ENCODE measurements around the gene OR10V1. TPM values are rescaled to one million over a fixed set of nuclear protein-coding genes. Genes with fewer than 3 reads are reported as not detected.
A peak's percentile ranks its signal among the peaks of the same experiment; 100 is the strongest.

The OR10V1 gene
- total RNA-seq, 1 experiment from 2014 or later, result not detected

- Histone ChIP-seq H3K27me3 (ENCODE audit: control insufficient read depth, insufficient read depth, low read length) (no peaks in the 10 kb centered on the region), H3K4me1 (ENCODE audit: control insufficient read depth, insufficient read depth, low read length) (peaks cover 20% of the 10 kb centered on the region), H3K9me3 (ENCODE audit: control insufficient read depth, insufficient read depth, low read depth, low read length) (no peaks in the 10 kb centered on the region), H3K4me3 (ENCODE audit: low read depth in 2 of 2, low read length in 2 of 2) (peak overlapping the region; percentile 82 to 88; a peak in 2 of 4 replicates), H3K36me3 (ENCODE audit: control insufficient read depth, insufficient read depth, low read length) (peaks cover 51% of the 10 kb centered on the region), H3K27ac (ENCODE audit: low read length) (peak overlapping the region; percentile 84; the same call in 1 of the 2 replicates)
- intact Hi-C loops (cut with micrococcal nuclease; ENCODE audit: unreplicated experiment) (loop anchor here (5.0 to 10.0 kb wide), 3 partner anchors 35 to 138 kb away; no protein-coding TSS in a partner anchor), in situ Hi-C loops (cut with HindIII; ENCODE audit: low pct_unique_long_range_greater_than_20kb, low sequenced_read_pairs) (no loop called here)
- TF ChIP-seq SIN3A (IDR thresholded peaks at IDR 0.05; ENCODE audit: borderline replicate concordance, insufficient read depth, low read depth, low read length) (no peak), POLR2AphosphoS5 (IDR thresholded peaks at IDR 0.05; ENCODE audit: low read depth, low read length) (no peak), CTCF (IDR thresholded peaks at IDR 0.05) (no peak), TCF7L2 (IDR thresholded peaks at IDR 0.05; ENCODE audit: low read depth, low read length) (no peak), REST (IDR thresholded peaks at IDR 0.05; ENCODE audit: insufficient read depth in 1 of 2, low read depth in 2 of 2, low read length in 1 of 2) (no peak)
- POLR2A ChIA-PET, result no interaction called here
- BruUV-seq (replicated peaks), result no TSS peak
- DNase-seq (ENCODE audit: low read depth, low spot score), result no peak
- ATAC-seq, result no peak
- CTCF ChIA-PET, result no interaction called here
Observed at GRCh38 chr11:59666969-59667368, 46.7 kb downstream of the OR10V1 start.

Other genes with a start within 250 kb of the OR10V1 start
- gene OR4D10, start 240.5 kb downstream of the OR10V1 start, total RNA-seq (2021; ENCODE audit: unreplicated experiment), result not detected
- gene OR4D11, start 210.3 kb downstream of the OR10V1 start, total RNA-seq (2021; ENCODE audit: unreplicated experiment), result not detected
- gene OR4D9, start 202.3 kb downstream of the OR10V1 start, total RNA-seq (2021; ENCODE audit: unreplicated experiment), result not detected
- 35.3 TPM for gene OSBP, start 98.1 kb downstream of the OR10V1 start, total RNA-seq (2021; ENCODE audit: unreplicated experiment)
- 57.0 TPM for gene PATL1, start 44.8 kb downstream of the OR10V1 start, total RNA-seq (2021; ENCODE audit: unreplicated experiment)
- 34.8 TPM for gene STX3, start 41.5 kb upstream of the OR10V1 start, total RNA-seq (2021; ENCODE audit: unreplicated experiment)
- gene MRPL16, start 96.9 kb upstream of the OR10V1 start, total RNA-seq (2021; ENCODE audit: unreplicated experiment), result 41.8 TPM
- gene CBLIF, start 131.7 kb upstream of the OR10V1 start, total RNA-seq (2021; ENCODE audit: unreplicated experiment), result not detected
- not detected for gene TCN1, start 152.6 kb upstream of the OR10V1 start, total RNA-seq (2021; ENCODE audit: unreplicated experiment)
- not detected for gene OOSP3, start 164.9 kb upstream of the OR10V1 start, total RNA-seq (2021; ENCODE audit: unreplicated experiment)
- not detected for gene OOSP1, start 224.6 kb upstream of the OR10V1 start, total RNA-seq (2021; ENCODE audit: unreplicated experiment)